GM12878 (cell line): ENCODE measurements around the gene KIRREL3.

ENCODE experiments used
- ASH2L ChIP-seq: fragments of 300-600, 200-600 bp; sonication (generic); IDR thresholded peaks from 2 replicates; pipeline ENCODE4 v1.6.1; 2017; ENCODE audit warnings: low read depth, mild to moderate bottlenecking, borderline replicate concordance
- CTCF ChIP-seq, 3 experiments: IDR thresholded peaks in 2 of 3; conservative IDR thresholded peaks in 1 of 3; 2 replicates each; pipeline ENCODE4 v1.5.1; 2011; ENCODE audit warnings: low read depth in 3 of 3, low read length in 3 of 3, mild to moderate bottlenecking in 3 of 3, control low read depth in 2 of 3, moderate library complexity in 2 of 3, inconsistent platforms in 1 of 3, mixed read lengths in 1 of 3; ENCODE audit not compliant: control insufficient read depth in 2 of 3, insufficient read depth in 1 of 3; ENCODE audit errors: extremely low read depth in 1 of 3
- EZH2 ChIP-seq: IDR thresholded peaks from 2 replicates; pipeline ENCODE4 v1.6.1; 2012; ENCODE audit warnings: low read depth, mild to moderate bottlenecking, control low read depth, inconsistent platforms, low read length, borderline replicate concordance; ENCODE audit not compliant: control insufficient read depth
- POLR2A ChIP-seq: IDR thresholded peaks from 2 replicates; pipeline ENCODE4 v1.6.1; 2011; ENCODE audit warnings: low read depth, mild to moderate bottlenecking, low read length
- TF ChIP-seq, protein P1 (sequence below): IDR thresholded peaks from 2 replicates; pipeline ENCODE4 v1.6.1; 2012; ENCODE audit warnings: low read depth, low read length, improper control_type of control experiment

DNA sequence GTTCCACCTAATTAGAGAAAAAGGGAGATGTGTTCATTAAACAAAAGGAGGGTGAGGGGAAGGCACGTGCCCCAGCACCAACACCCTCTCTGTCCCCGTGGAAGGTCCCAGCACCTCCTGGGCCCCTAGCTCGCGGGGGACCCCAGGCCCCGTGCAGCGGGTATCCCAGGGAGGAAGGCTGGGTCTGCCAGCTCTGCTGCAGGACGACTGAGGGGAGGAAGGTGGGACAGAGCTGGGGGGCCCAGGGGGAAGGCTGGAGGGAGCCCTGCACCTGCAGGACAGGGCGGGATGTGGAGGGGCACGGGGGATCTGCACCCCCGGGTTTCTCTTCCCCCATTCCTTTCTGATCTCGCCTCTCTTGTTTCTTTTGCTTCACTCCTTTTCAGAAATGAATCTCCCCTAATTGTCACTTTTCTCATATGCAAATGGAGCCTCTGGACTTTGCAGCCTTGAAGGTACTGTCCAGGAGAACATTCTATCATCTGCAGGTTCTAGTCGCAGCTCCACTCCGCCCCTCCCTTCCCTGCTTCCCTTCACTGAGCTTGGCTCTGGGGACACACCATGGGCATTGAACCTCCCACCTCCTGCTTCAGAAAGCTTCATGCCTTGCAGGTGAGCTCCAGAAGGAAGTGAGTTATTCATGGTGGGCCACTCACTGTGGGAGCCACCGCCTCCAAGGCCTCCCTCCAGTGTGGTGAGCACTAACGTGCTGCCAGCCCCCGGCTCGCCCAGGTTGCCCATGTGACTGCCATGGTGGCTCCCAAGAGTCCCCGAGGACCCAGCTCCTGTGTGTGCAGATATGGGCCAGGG lies 534.1 kb downstream of the KIRREL3 start:
- TF ChIP-seq CTCF (IDR thresholded peaks at IDR 0.05 in 2 of 3, conservative IDR thresholded peaks at IDR 0.05 in 1 of 3; ENCODE audit: control insufficient read depth in 2 of 3, extremely low read depth in 1 of 3, insufficient read depth in 1 of 3, low read depth in 3 of 3, low read length in 3 of 3) (no peak), ASH2L (no peak), POLR2A (no peak), EZH2 (no peak)
- TF ChIP-seq, protein P1, sequence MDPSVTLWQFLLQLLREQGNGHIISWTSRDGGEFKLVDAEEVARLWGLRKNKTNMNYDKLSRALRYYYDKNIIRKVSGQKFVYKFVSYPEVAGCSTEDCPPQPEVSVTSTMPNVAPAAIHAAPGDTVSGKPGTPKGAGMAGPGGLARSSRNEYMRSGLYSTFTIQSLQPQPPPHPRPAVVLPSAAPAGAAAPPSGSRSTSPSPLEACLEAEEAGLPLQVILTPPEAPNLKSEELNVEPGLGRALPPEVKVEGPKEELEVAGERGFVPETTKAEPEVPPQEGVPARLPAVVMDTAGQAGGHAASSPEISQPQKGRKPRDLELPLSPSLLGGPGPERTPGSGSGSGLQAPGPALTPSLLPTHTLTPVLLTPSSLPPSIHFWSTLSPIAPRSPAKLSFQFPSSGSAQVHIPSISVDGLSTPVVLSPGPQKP: no peak
